Frontal cortex (tissue), 4 donors: ENCODE measurements around the gene TMEM114. TPM values are rescaled to one million over a fixed set of nuclear protein-coding genes. Genes with fewer than 3 reads are reported as not detected.
"Not testable (repeated sequence)": the region's sequence is repeated elsewhere in the genome, so short reads cannot be mapped to it uniquely, and the experiment has no call there.

ENCODE experiments used
- DNase-seq, 2 donors: peaks; one replicate each; pipeline ENCODE4 v3.0.0; 2012; ENCODE audit warnings: low spot score in 2 of 2
- FAIRE-seq: peaks from 2 replicates; lab custom pipeline; 2012; peaks lifted over from hg19 to GRCh38; lab: Jason Lieb, UNC
- total RNA-seq: library from RNA; depleted of rRNA; stranded (reverse); fragments of >200 nt; gene quantifications from one replicate; pipeline ENCODE4 v1.2.3, GENCODE V29; 2014
- donor health status: control.
- donor health status: control.
- donor health status: control.

Gene TMEM114
- total RNA-seq, 1 donor from 2014 or later: not detected

DNA sequence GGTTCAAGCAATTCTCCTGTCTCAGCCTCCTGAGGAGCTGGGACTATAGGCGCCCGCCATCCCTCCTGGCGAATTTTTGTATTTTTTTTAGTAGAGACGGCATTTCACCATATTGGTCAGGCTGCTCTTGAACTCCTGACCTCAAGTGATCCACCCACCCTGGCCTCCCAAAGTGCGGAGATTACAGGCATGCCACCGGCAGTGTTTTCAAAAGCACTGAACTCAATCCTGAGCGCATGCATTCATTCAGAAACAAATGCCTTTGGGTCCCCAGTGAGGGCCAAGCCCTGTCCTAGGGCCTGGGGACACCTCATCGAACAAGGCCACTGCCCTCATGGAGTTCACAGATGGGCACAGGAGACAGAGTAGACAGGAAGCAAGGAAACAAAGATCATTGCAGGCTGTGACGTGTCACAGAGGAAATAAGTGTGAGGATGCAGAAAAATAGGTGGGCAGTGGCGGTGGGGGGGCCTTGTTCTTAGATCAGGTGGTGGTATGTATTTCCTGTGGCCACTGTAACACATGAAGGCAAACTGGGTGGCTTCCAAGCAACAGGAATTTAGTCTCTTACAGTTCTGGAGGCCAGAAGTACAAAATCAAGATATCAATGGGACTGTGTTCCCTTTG, 12.5 kb downstream of the TMEM114 start:
- FAIRE-seq (no peak), DNase-seq (no peak)

DNA sequence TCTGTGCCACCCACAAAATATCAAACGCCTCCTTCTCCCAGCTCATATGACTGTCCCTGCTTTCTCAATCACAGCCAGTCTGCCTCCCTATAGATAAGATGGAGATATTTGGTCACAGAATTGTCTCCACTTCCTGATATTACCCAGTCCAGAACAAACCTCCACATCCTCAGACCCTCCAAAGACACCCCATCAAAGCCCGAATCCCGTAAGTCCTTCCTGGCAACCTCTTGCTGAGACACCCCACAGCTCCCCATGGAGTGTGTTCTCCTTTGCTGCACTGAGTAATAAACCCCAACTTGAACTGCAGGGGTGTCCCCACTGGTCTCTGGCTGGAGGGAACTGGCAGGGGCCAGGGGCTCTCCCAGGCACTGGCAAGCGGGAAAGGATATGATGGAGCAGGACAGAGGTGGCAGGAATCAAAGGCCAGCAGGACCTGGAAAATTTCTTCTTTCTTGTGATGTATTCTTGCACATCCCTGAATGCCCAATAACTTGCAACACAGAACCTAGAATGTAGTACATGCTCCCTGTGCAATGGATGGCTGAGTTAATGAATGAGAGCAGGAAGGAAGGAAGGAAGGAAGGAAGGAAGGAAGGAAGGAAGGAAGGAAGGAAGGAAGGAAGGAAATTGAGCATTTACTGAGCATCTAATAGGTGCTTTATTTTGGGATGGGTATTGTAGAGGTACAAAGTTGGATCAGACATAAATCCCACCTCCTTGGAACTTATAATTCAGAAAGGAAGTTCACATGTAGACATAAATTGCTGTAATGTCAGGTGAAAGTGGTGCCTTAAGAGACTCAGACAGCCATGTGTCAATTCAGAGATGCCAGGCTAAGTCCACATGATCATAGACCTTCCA, 13.9 kb downstream of the TMEM114 start:
- DNase-seq (no peak), FAIRE-seq (no peak)

DNA sequence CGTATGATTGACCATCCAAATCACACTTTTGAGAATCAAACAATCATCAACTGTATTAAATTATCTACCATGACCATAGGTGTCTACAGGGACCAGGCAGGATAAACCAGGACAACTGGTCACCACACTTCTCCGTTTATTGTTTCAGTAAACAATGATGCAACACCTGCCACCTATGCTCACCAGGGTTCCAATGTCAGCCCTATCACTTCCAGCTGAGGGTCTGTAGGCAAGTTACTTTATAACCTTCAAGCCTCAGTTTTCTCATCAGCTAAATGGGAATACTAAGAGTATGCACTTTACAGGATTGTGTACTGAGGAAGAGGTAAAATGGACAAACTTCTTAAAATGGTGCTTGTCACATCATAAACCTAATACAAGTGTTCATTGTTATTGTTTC, 14.9 kb downstream of the TMEM114 start:
- DNase-seq (no peak), FAIRE-seq (no peak)

DNA sequence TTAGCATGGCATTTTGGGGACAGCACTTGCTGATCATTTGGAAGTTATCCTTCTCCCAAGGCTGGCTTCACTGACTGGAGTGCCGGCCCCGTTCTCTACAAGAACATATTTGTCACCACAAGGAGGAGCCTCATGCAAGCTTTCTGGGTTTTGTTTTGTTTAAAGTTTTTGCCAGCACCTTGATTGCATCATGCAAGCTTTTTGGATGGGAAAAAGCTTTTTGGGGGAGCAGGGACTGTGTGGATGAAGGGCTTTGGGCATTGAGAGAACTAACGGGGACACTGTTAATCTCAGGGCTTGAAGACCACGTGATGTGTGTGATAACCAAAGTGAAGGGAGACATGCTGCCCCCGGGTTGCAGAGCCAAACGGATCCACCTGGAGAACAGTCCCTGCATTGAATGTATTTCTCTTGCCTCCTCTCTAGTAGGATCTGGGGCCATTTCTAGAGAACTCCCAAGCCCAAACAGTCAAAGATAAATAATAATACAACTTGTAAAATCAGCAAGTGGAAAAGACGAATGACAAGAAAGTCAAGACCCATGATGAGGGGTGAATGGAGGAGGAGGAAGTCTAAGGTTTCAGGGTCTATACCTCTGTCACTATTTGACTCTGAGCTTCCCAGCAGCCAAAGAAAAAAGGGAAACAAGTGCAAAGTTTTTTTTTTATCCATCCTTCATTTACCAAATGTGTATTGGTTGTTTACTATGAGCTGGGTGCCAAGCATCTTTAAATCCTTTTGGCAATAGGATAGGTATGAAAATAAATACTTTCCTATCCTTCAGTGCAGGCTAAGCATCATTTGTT, 17.2 kb downstream of the TMEM114 start:
- FAIRE-seq: no peak
- peak in 1 of 2 donors; percentile 32 for DNase-seq

DNA sequence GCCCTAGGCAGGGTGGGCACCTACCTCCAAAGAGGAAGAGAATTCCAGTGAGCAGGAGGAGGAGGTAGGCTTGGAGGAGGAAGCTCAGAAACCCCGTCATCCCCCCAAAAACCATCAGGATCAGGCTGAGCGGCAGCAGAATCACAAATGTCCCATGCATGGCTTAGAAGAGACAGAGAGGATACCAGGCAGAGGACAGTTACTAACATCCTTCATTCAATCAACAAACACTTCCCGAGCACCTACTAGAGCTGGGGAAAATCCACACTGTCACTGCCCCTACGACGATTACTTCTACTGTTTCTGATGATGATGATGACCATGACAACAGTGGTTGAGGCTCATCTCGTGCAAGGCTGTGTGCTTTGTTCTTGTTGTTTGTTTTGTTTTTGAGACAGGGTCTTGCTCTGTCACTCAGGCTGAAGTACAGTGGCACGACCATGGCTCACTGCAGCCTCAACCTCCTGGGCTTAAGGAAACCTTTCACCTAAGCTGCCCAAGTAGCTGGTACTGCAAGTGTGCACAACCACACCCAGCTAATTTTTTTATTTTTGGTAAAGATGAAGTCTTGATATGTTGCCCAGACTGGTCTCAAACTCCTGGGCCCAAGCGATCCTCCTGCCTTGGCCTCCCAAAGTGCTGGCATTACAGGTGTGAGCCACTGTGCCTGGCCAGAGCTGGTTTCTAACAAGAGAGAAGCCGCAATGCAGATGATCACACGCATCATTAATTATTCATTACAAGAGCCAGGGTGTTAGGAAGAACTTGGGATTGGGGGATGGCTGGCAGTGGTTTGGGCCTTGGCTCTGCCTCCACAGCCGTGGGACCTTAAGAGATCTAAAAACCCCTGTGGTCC, 18.0 kb downstream of the TMEM114 start:
- FAIRE-seq (no peak), DNase-seq (no peak)

DNA sequence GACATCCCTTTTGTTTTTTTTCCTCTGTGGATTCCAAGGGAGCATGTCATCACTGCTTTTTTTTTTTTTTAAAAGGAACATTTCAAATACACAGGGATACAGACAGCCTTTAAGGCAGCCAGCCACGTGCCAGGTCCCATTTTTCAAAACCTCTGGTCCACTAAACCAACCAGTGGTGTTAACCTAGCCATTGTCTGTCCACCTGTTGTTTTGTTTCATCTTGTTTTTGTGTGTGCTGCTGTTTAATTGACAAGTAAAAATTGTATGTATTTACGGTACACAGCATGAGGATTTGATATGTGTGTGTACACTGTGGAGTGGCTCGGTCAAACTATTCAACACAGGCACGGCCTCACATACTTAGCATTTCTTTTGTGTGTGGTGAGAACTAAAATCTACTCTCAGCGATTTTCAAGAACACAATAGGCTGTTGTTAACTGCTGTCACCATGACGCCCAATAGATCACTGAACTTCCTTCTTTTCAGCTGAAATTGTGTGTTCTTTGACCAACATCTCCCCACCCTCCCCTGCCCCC, 19.2 kb downstream of the TMEM114 start:
- FAIRE-seq: no peak
- DNase-seq: no peak

DNA sequence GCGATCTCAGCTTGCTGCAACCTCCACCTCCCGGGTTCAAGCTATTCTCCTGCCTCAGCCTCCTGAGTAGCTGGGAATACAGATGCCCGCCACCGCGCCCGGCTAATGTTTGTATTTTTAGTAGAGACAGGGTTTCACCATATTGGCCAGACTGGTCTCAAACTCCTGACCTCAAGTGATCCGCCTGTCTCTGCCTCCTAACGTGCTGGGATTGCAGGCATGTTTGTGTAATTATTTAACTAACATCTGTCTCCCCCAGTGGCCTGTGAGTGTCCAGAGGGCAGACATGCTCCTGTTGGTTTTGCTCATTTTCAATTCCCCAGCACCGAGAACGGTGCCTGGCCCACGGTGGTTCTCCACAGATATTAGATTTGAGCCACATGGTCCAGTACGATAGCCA, 19.9 kb downstream of the TMEM114 start:
- not testable (repeated sequence) for DNase-seq, FAIRE-seq

DNA sequence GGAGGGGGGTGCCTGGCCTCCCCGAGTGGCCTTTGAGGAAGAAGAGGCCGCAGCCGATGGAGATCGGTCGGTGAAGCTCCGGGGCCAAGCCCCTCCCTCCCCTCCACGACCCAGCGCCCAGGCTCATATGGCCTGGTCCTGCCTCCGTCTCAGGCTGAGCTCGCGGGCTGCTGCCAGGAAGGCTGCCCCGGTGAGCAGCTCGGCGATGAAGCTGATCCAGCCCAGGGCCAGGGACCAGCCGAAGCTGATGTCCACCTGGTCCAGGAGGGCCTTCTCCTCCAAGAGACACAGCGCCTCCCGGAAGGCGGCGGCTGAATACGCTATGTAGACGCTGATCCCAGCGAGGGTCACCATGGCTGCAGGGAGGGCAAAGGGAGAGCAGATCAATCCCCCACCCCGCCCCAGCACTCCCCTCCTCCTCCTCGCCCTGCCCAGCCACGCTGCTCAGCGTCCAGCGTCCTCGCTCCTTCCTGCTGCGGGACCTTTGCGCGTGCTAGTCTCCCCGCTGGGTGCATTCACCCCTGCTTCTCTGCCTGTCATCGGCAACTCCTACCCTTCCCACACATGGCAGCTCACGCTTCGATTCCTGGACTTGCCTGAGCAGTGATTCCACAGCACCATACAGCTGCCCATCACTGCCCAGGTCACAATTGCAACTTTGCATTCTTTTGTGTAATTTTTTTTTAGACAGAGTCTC, 20.5 kb downstream of the TMEM114 start:
- DNase-seq: no peak
- no peak for FAIRE-seq

DNA sequence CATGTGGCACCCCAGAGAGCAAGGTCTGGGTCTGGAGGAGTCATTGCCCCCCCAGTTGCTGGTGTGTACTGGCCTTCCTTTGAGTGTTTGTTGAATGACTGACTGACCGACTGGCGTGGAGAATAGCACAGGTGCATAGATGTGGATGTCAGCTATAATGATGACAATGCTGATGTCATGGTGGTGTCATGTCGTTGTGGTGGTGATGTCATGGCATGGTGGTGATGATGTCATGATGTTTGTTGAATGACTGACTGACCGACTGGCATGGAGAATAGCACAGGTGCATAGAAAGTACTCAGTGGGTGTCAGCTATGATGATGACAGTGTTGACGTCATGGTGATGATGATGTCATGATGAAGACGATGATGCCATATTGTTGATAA, 22.1 kb downstream of the TMEM114 start:
- DNase-seq: no peak
- no peak for FAIRE-seq

DNA sequence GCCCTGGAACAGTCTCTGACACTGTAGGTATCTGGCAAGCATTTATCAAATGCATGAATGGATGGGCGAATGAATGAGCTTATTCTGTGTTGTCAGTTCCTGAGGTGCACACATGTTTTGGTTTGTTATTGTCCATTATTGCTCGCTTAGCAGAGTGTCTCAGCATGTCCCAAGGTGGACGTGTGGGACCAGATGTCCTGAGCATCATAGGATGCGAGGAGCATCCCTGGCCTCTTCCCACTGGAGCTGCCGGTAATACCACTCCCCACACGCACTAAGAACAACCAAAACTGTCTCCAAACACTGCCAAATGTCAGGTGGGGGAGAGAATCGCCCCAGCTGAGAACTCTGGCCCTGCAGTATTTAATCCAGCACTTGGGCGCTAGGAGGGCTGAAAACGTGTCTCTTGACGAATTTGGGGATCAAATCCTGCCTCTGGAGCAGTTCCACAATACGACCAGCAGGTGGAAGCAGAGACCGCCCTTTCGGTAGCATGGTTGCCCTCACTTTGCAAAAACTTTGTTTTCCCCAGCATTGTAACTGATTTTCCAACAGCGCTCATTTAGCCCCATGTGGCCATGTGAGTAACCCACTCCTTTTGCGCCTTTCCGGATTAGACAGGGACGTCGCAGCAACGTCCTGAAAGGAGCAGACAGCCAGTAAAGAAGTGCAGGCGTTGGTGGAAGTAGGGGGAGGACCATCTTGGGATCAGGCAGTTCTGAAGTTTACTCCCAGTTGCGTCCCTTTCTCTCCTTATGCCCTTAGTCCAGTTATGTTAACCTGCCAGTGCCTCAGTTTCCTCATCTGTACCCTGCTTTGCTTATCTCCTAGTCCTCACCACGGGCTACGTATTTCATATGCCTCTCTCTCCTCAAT, 22.7 kb downstream of the TMEM114 start:
- peak; percentile 55 to 70 for DNase-seq
- FAIRE-seq: no peak

DNA sequence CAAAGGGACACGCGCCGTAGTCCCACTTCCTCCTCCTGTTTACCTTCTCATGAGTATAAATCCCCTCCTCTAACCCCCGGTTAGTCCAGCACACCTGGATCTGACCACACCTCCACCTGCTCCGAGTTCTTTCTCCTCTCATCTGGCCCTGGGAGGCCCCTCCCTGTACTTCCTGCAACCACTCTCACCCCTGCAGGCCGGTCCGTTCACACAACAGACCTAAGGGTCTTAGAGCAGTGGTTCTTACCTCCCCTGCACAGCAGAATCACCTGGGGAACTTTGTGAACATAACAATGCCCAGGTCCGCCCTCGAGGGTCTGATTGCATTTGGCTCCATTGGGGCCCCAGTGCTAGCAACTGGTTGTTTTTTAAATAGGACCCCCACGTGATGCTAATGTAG, 24.8 kb downstream of the TMEM114 start:
- FAIRE-seq: no peak

DNA sequence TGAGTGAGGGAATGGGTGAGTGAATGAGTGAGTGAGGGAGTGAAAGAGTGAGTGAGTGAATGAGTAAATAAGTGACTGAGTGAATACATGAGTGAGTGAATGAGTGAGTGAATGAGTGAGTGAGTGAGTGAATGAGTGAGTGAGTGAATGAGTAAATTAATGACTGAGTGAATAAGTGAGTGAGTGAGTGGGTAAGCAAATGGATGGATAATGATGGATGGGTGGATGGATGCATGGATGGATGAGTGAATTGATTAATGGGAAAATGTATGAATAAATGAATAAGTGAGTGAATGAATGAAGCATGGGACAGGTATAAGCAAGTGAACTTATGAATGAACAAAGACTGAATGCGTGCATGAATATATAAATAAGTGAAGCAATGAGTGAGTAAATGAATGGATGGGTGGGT, 25.4 kb downstream of the TMEM114 start:
- no peak for FAIRE-seq
- DNase-seq: no peak

More for the DNA sequence above, 24.8 kb downstream of the TMEM114 start:
- no peak for DNase-seq

DNA sequence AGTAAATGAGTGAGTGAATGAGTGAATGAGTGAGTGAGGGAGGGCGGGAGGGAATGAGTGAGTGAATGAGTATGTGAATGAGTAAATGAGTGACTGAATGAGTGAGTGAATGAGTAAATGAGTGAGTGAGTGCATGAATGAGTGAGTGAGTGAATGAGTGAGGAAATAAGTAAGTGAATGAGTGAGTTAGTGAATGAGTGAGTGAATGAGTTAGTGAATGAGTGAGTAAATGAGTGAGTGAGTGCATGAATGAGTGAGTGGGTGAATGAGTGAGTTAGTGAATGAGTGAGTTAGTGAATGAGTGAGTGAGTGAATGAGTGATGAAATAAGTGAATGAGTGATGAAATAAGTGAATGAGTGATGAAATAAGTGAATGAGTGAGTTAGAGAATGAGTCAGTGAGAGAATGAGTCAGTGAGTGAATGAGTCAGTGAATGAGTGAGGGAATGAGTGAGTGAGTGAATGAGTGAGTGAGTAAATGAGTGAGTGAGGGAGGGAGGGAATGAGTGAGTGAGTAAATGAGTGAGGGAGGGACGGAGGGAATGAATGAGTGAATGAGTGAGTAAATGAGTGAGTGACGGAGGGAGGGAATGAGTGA, 26.3 kb downstream of the TMEM114 start:
- DNase-seq, FAIRE-seq: not testable (repeated sequence)

DNA sequence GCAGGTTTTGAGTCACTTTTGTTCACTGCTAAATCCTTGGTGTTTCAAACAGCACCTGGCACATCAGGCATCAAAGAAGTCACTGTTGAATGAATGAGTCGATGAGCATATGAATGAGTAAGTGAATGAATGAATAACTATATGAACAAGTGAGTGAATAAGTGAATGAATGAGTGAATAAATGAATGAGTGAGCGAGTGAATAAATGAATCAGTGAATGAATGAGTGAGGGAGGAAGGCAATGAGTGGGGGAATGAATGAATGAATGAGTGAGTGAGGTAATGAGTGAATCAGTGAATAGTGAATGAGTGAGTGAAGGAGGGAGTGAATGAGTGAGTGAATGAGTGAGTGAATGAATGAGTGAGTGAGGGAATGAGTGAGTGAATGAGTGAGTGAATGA, 28.8 kb downstream of the TMEM114 start:
- FAIRE-seq (no peak), DNase-seq (no peak)

DNA sequence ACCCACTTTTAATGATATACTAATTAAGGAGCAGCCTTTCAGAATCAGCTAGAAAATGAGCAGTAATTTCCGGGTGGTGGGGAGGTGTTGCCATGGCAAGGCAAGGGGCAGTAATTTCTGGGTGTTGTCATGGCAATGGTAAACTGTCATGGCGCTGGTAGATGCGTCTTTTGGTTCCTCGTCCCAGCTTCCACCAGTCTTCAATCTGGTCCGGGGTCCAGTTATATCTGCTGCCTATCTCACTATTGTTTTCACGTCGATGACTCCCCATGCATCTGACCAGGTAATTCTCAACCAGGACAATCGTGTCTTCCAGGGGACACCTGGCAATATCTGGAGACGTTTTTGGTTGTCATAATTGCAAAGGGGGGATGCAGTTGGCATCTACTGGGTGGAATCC, 34.9 kb downstream of the TMEM114 start:
- DNase-seq (no peak), FAIRE-seq (no peak)

DNA sequence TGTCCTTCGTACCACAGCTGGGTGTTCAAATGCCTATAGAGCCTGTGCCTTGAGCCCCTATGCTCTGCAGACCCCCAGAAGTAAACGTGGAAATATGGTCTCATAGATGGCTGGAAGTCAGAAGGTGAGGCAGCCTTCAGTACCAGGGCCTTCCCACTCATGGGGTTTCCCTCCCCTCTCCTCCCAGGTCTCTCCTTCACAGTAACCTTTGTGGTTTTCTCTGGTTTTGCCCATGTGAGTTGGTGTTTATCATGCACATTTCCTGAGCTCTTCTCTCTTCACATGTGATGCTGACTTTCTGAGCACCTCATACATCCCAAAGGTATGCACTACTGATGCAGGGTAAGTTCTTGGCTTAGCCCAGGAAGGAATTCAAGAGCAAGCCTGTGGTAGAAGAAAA, 35.4 kb downstream of the TMEM114 start:
- FAIRE-seq (no peak), DNase-seq (no peak)

DNA sequence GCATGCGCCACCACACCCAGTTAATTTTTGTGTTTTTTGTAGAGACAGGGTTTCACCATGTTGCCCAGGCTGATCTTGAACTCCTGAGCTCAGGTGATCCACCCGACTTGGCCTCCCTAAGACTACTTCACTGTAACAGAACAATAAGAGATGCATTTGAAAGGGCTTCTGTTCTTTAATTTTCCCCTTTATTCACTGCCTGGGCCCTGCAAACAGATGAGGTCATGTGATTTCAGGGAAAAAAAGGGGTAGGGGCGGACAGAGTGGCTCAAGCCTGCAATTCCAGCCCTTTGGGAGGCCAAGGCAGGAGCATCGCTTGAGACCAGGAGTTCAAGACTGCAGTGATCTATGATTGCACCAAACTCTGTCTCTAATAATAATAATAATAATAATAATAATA, 36.3 kb downstream of the TMEM114 start:
- no peak for DNase-seq
- FAIRE-seq: no peak
